ENCODE measurements around the gene MALAT1. TPM values are rescaled to one million over a fixed set of nuclear protein-coding genes. Genes with fewer than 3 reads are reported as not detected.
"Not testable (repeated sequence)": the region's sequence is repeated elsewhere in the genome, so short reads cannot be mapped to it uniquely, and the experiment has no call there.

The MALAT1 gene
- total RNA-seq, result 5,781 TPM
- long read RNA-seq, full-length matches to known transcripts, result 180 of 182 reads
- long read RNA-seq, partial matches to known transcripts, result 0 of 182 reads
- long read RNA-seq, other reads (novel, unspliced or antisense), result 2 of 182 reads

DNA sequence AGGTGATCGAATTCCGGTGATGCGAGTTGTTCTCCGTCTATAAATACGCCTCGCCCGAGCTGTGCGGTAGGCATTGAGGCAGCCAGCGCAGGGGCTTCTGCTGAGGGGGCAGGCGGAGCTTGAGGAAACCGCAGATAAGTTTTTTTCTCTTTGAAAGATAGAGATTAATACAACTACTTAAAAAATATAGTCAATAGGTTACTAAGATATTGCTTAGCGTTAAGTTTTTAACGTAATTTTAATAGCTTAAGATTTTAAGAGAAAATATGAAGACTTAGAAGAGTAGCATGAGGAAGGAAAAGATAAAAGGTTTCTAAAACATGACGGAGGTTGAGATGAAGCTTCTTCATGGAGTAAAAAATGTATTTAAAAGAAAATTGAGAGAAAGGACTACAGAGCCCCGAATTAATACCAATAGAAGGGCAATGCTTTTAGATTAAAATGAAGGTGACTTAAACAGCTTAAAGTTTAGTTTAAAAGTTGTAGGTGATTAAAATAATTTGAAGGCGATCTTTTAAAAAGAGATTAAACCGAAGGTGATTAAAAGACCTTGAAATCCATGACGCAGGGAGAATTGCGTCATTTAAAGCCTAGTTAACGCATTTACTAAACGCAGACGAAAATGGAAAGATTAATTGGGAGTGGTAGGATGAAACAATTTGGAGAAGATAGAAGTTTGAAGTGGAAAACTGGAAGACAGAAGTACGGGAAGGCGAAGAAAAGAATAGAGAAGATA lies at the start of gene MALAT1:
TSS of gene MALAT1 (plus strand) at position 69 of the 736 bp plus-strand sequence.
- ATAC-seq, result peak; percentile 25
- DNase-seq (ENCODE audit: missing footprints), result peak; percentile 96
- intact Hi-C loops (cut with DNase I), result no loop called here

DNA sequence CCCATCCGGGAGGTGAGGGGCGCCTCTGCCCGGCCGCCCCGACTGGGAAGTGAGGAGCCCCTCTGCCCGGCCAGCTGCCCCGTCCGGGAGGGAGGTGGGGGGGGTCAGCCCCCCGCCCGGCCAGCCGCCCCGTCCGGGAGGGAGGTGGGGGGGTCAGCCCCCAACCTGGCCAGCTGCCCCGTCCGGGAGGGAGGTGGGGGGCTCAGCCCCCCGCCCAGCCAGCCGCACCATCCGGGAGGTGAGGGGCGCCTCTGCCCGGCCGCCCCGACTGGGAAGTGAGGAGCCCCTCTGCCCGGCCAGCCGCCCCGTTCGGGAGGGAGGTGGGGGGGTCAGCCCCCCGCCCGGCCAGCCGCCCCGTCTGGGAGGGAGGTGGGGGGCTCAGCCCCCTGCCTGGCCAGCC lies 47.5 kb upstream of the MALAT1 start:
- intact Hi-C loops (cut with DNase I); DNase-seq (ENCODE audit: missing footprints); ATAC-seq: not testable (repeated sequence)

DNA sequence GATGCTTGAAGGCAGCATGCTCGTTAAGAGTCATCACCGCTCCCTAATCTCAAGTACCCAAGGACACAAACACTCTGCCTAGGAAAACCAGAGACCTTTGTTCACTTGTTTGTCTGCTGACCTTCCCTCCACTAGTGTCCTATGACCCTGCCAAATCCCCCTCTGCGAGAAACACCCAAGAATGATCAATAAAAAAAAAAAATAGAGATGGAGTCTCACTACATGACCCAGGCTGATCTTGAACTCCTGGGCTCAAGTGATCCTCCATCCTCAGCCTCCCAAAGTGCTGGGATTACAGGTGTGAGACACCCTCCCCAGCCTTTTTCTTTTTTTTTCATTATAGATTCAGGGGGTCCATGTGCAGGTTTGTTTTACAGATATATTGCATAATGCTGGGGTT lies 46.6 kb upstream of the MALAT1 start:
- ATAC-seq; intact Hi-C loops (cut with DNase I); DNase-seq (ENCODE audit: missing footprints): not testable (repeated sequence)

DNA sequence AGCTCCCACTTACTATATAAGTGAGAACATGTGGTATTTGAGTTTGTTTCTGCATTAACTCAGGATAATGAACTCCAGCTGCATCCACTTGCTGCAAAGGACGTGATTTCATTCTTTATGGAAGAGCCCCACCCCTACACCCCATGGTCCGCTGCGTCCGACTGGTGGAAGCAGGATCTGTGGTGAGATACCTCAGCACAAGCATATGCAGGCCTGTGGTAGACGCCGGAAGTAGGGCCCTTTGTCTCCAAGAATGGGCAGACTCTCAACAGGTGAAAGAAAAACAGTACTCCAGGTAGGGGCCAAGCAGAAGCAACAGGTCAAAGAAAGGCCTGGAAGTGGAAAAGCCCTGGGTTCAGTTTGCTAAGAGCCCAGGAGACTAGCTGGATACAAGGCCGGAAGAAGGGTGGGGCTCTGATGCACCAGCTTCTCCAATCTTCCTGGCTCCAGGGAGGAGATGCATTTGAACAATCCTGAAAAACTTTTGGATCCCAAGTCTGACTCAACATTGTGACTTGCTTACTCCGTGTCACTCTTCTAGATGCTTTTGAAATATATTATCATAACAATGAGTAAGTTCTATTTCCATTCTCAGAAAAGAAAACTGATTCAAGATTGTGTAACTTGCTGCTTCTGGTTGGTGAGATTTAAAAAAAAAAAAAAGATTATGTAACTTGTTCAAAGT lies 45.9 kb upstream of the MALAT1 start:
- no peak for ATAC-seq
- intact Hi-C loops (cut with DNase I), result no loop called here
- no peak for DNase-seq (ENCODE audit: missing footprints)

DNA sequence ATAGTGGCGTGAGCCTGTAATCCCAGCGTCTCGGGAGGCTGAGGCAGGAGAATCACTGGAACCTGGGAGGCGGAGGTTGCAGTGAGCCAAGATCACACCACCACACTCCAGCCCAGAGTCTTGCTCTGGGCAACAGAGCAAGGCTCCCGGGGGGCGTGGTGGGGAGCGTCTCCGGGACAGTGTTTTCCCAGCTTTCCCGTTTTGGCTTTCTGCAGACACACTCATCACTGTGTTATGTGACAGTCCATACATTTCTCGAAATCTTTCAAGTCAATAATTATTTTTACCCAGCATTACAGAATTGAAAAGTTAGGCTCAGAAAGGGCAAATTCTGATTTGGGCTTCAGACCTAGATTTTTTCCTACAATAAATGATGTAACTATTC lies 44.5 kb upstream of the MALAT1 start:
- intact Hi-C loops (cut with DNase I), result loop anchor here (2.0 kb wide), 1 partner anchor 14 kb away; no protein-coding TSS in a partner anchor
- no peak for ATAC-seq
- no peak for DNase-seq (ENCODE audit: missing footprints)

DNA sequence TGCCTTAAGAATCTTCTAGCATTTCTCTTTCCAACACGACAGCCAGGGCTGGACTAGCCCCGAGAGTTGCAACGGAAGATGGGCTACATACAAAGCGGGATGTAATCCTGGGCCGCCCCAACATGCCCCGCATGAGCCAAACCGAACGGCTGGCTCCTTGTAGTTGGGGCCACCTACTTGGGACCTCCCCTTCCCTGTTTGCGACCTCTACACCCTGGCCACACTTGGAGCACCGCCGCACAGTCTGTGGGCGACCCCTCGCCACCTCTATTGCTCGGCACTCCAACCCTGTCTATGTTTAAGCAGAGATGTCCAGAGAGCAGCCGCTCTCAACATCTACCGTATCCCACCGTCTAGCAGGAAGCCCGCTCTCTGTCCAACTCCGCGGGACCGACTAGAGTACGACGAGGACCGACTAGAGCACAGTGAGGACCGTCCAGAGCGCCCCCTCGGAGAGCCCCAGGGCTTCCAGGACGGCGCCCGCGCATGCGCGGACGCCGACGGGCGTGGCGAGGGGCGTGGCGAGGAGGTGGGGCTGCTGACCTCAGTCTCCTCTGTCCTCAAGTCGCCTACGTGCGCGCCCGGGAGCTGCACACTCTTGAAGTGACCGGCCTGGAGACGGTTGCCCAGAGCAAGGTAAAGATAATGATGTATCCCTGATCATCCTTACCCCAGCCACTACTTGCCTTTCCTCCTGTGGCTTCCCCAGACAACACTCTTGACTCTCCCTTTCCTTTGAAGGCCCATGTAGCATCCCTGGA lies 44.0 kb upstream of the MALAT1 start:
- ATAC-seq (peak; percentile 97), DNase-seq (ENCODE audit: missing footprints) (peak; percentile 96)
- intact Hi-C loops (cut with DNase I), result loop anchor here (2.0 kb wide), 1 partner anchor 14 kb away; no protein-coding TSS in a partner anchor

DNA sequence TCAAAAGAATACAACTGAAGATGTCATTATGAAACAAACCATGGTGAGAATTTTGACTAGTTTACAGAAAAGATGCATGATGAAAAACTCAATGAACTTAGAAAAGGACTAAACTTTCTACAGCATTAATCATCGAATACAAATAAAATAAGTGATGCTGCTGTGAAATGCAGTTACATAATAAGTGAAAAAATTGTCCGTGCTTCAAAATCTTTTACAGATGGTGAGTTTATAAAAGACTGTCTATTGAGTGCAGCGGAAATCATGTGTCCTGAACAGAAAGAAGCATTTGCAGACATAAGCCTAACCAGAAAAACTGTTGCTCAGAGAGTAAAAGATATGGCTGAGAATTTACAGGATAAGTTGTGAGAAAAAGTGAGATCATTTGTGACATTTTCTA lies 42.4 kb upstream of the MALAT1 start:
- DNase-seq (ENCODE audit: missing footprints), result no peak
- intact Hi-C loops (cut with DNase I), result no loop called here

DNA sequence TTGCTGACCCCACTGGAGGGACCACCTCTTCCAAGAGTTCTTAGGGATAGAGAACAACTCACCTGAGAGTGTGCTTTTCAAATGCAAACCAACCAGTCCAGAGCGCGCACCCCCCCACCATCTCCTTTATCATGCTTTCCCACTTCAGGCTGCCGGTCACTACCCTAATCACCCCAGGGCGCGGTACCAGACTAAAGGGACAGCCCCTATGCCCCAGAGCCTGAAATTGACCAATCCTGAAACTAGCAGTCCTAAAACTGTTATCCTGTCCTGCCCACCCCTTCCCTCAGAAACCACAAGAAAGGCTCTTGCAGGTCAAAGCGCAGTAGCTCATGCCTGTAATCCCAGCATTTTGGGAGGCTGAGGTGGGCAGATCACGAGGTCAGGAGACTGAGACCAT lies 39.3 kb upstream of the MALAT1 start:
- intact Hi-C loops (cut with DNase I), result no loop called here
- DNase-seq (ENCODE audit: missing footprints) (no peak), ATAC-seq (no peak)

More for the DNA sequence above, 42.4 kb upstream of the MALAT1 start:
- no peak for ATAC-seq

DNA sequence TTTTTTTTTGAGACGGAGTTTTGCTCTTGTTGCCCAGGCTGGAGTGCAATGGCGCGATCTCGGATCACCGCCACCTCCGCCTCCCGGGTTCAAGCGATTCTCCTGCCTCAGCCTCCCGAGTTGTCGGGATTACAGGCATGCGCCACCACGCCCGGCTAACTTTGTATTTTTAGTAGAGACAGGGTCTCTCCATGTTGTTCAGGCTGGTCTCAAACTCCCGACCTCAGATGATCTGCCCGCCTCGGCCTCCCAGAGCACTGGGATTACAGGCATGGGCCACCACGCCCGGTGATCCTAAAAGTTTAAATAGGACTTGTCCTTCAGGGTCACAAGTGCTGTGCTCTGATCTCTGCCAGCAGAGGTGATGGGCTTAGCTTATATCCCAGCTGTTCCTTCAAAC lies 33.4 kb upstream of the MALAT1 start:
- ATAC-seq; intact Hi-C loops (cut with DNase I): not testable (repeated sequence)

DNA sequence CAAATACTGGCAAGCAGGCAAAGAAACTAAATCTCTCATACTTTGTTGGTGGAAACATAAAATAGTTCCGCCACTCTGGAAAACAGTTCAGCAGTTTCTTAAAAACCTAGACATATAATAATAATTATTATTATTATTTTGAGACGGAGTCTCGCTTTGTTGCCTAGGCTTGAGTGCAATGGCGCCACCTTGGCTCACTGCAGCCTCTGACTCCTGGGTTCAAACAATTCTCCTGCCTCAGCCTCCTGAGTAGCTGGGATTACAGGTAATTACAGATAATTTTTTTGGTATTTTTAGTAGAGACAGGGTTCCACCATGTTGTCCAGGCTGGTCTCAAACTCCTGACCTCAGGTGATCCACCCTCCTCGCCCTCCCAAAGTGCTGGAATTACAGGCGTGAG lies 31.5 kb upstream of the MALAT1 start:
- intact Hi-C loops (cut with DNase I); ATAC-seq; DNase-seq (ENCODE audit: missing footprints): not testable (repeated sequence)

More for the DNA sequence above, 33.4 kb upstream of the MALAT1 start:
- DNase-seq (ENCODE audit: missing footprints), result not testable (repeated sequence)

DNA sequence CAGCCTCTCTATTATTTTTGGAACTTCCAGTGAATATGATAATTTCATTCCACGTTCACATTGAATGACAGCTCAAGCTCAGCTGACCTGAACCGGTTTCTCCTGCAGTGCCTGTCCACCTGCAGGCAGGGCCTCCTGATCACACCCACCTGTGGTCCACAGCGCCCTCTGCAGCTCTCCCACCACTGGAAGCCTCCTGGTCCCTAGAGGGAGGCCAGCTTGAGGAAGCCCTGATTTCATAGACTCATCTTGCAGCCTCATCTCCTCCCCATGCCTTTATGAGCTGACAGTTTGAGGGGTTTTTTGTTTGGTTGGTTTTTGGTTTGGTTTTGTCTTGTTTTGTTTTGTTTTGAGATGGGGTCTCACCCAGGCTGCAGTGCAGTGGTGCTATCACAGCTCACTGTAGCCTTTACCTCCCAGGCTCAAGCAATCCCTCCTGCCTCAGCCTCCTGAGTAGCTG lies 29.9 kb upstream of the MALAT1 start:
- intact Hi-C loops (cut with DNase I), result loop anchor here (2.0 kb wide), 1 partner anchor 14 kb away; no protein-coding TSS in a partner anchor
- DNase-seq (ENCODE audit: missing footprints), result no peak
- ATAC-seq, result no peak

DNA sequence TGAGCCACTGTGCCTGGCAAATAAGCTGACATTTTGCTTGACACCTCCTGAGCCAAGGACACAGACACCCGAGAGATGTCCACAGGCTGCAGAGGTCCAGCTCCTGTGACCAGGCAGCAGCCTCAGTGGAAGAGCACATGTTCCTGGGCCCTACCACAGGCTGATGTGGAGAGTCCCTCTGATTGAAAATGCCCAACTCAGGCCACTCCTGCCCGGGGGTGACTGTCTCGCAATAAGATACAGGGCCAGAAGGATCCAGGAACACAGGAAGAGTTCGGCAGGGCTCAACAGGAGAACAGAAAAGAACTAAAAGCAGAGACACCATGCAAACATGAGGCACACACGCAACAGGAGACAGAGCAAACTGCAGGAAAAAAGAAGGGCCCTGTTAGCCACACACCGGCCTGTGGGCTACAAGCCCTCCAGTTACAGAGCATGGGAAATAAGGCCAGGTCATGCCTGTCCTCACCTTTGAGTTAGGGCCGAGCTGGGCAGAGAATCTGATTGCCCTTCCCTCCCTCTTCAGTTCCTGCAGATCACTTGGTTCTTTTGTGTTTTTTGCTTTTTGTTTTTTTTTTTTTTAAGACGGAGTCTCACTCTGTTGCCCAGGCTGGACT lies 28.3 kb upstream of the MALAT1 start:
- intact Hi-C loops (cut with DNase I), result loop anchor here (2.0 to 5.0 kb wide), 3 partner anchors 37 to 88 kb away; partner anchors contain the start of gene SLC25A45
- ATAC-seq (no peak), DNase-seq (ENCODE audit: missing footprints) (no peak)

DNA sequence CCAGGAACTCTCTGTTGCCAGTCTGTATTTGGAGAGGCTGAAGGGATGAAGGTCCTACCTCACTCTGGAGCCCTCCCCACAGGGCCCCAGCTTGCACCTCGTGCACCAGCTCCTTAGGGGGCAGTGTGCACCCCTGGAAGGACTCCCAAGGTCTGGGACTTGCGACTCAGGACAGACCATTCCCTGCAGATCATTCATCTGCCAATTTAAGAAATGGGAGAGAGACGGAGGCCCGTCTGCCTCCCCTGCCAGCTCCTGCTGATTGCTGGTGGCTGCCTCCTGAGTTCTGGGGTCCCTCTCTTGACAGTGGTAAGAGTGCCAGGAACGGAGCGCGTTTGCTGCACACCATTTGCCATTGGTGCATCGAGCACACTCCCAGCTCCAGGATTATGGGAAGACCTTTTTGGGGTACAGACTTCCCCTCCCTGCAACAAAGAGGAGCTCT lies 27.4 kb upstream of the MALAT1 start:
- intact Hi-C loops (cut with DNase I), result loop anchor here (2.0 to 5.0 kb wide), 3 partner anchors 36 to 89 kb away; partner anchors contain the start of gene SLC25A45
- peak; percentile 89 for ATAC-seq
- peak; percentile 85 for DNase-seq (ENCODE audit: missing footprints)

DNA sequence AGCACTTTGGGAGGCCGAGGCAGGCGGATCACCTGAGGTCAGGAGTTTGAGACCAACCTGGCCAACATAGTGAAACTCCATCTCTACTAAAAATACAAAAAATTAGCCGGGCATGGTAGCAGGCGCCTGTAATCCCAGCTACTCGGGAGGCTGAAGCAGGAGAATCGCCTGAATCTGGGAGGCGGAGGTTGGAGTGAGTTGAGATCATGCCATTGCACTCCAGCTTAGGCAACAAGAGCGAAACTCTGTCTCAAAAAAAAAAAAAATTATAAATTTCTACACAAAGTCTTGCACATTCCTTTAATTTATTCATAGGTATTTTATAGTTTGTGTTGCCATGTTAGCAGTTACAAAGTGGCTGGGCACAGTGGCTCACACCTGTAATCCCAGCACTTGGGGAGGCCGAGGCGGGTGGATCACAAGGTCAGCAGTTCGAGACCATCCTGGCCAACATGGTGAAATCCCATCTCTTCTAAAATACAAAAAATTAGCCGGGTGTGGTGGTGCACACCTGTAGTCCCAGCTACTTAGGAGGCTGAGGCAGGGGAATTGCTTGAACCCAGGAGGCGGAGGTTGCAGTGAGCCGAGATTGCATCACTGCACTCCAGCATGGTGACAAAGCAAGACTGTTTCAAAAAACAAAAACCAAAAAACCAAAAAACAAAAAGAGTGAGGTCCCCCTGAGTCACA lies 26.1 kb upstream of the MALAT1 start:
- intact Hi-C loops (cut with DNase I), result loop anchor here (5.0 kb wide), 2 partner anchors 35 to 90 kb away; partner anchors contain the start of gene SLC25A45
- not testable (repeated sequence) for ATAC-seq; DNase-seq (ENCODE audit: missing footprints)

DNA sequence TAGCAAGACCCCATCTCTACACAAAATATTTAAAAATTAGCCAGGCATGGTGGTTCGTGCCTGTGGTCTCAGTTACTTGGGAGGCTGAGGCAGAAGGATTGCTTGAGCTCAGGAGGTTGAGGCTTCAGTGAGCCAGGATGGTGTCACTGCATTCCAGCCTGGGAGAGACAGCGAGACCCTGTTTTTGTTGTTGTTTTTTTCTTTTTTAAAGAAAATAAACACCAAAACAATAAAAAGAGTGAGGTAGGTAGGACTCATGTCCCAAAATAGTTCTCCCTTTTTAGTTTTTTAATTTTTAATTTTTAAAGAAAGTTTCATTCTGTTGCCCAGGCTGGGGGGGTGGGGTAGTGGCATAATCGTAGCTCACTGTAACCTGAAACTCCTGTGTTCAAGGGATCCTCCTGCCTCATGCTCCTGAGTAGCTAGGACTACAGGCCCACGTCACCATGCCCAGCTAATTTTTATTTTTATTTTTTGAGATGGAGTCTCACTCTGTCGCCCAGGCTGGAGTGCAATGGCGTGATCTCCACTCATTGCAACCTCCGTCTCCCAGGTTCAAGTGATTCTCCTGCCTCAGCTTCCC lies 25.5 kb upstream of the MALAT1 start:
- no peak for DNase-seq (ENCODE audit: missing footprints)
- intact Hi-C loops (cut with DNase I), result loop anchor here (5.0 kb wide), 2 partner anchors 34 to 91 kb away; partner anchors contain the start of gene SLC25A45
- ATAC-seq, result no peak

DNA sequence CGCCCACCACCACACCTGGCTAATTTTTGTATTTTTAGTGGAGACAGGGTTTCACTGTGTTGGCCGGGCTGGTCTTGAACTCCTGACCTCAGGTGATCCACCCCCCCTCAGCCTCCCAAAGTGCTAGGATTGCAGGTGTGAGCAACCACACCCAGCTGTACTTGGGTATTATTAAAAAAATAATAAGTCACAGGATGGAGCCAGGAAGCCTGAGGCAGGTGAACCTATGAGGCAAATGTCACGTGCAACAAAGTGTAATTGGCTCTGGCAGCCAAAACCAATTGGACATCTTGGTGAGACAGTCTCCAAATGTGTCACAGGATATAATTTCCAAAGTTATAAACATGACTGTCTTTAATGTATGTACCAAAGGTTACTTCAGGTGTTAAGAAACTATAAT lies 24.0 kb upstream of the MALAT1 start:
- no peak for ATAC-seq
- intact Hi-C loops (cut with DNase I), result loop anchor here (5.0 kb wide), 2 partner anchors 32 to 93 kb away; partner anchors contain the start of gene SLC25A45
- DNase-seq (ENCODE audit: missing footprints), result no peak

DNA sequence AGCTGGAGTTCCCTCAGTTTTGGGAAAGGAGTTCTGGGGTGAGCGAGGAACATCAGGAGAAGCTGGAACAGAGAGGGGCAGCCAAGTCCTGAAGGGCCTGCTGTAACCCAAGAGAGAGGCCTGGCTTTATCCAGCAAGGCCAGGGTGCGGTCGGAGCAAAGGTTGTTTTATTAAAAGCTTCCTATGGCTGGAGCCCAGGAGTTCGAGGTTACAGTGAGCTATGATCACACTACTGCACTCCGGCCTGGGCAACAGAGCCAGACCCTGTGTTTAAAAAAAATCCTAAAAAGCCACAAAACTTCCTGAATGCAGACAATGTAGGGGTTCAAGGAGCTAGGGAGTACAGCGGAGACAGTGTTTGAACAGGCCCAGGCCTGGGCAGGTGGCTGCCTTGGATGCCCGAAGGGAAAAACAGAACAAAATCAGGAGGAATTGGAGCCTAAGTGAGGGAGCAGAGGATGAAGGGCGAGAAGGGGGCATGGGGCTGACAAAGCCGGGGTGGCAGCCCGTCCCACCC lies 22.2 kb upstream of the MALAT1 start:
- ATAC-seq (no peak), DNase-seq (ENCODE audit: missing footprints) (no peak)
- intact Hi-C loops (cut with DNase I), result loop anchor here (1.0 kb wide), 1 partner anchor 21 kb away; no protein-coding TSS in a partner anchor

Measured in Right ventricle myocardium inferior (tissue), 1 donor.